A549 (cell line): Measurements from ENCODE around the gene SRP9. TPM values are rescaled to one million over a fixed set of nuclear protein-coding genes. Genes with fewer than 3 reads are reported as not detected.

Experiments
- ATAC-seq, 2 experiments: fragments of 200-7000 bp in 1 of 2; fragments of >200 bp in 1 of 2; cut with Nextera tagmentation in 1 of 2; cut with Tn5 transposase in 1 of 2; 3 replicates each; pipeline versions ENCODE4 v1.8.0 to v1.9.1; 2018 to 2020; ENCODE audit warnings: mild to moderate bottlenecking in 1 of 2, moderate library complexity in 1 of 2
- CTCF ChIA-PET: fragments of 300-600 bp; sonication (Branson Sonifier 250); formaldehyde crosslinking; extraction: SDS; loops from one replicate; lab custom pipeline; 2021; ENCODE audit warnings: antibody characterized with exemption, inconsistent platforms; lab: Yijun Ruan, JAX
- POLR2A ChIA-PET: fragments of 350-600 bp; formaldehyde crosslinking; extraction: SDS; loops from one replicate; lab custom pipeline; 2021; ENCODE audit warnings: antibody characterized with exemption, inconsistent platforms; lab: Yijun Ruan, JAX
- DNase-seq, 2 experiments: peaks; one replicate each; pipeline versions ENCODE4 v3.0.0 to v3.0.0-alpha.2; 2011 to 2016; ENCODE audit warnings: low read depth in 1 of 2, low spot score in 1 of 2
- FAIRE-seq: peaks from 2 replicates; lab custom pipeline; 2011; peaks lifted over from hg19 to GRCh38; lab: Jason Lieb, UNC
- H3K27ac ChIP-seq, 2 experiments: fragments of >200 bp; sonication (Bioruptor Twin); formaldehyde crosslinking; 3 replicates each; pipeline ENCODE4 v1.5.1; 2016 to 2017
- H3K4me1 ChIP-seq: fragments of >200 bp; sonication (Bioruptor Twin); formaldehyde crosslinking; 3 replicates; pipeline ENCODE4 v1.6.1; 2016
- H3K4me2 ChIP-seq: fragments of >200 bp; sonication (Bioruptor Twin); formaldehyde crosslinking; 3 replicates; pipeline ENCODE4 v1.6.1; 2016
- H3K4me3 ChIP-seq: fragments of >200 bp; sonication (Bioruptor Twin); formaldehyde crosslinking; 3 replicates; pipeline ENCODE4 v1.5.1; 2016
- H3K9me3 ChIP-seq: fragments of >200 bp; sonication (Bioruptor Twin); formaldehyde crosslinking; 3 replicates; pipeline ENCODE4 v1.6.1; 2016
- CBX8 ChIP-seq: fragments of 200-600 bp; sonication (generic); IDR thresholded peaks from 2 replicates; pipeline ENCODE4 v1.6.1; 2016
- CTCF ChIP-seq: fragments of >200 bp; sonication (Bioruptor Twin); formaldehyde crosslinking; IDR thresholded peaks from 3 replicates; pipeline ENCODE4 v1.5.1; 2016
- ELK1 ChIP-seq: fragments of 150-350 bp; IDR thresholded peaks from 2 replicates; pipeline ENCODE4 v1.6.1; 2014; ENCODE audit warnings: low read depth, mild to moderate bottlenecking, low read length
- EP300 ChIP-seq, 2 experiments: fragments of >200 bp; sonication (Bioruptor Twin); formaldehyde crosslinking; IDR thresholded peaks; 2 replicates in 1 of 2; 3 replicates in 1 of 2; pipeline ENCODE4 v1.6.1; 2016 to 2017
- FOXS1 ChIP-seq: fragments of 250-450 bp; sonication (Bioruptor Pico); IDR thresholded peaks from 2 replicates; pipeline ENCODE4 v1.5.0; 2020; ENCODE audit warnings: mild to moderate bottlenecking, moderate library complexity
- HDAC2 ChIP-seq: fragments of 200-600 bp; sonication (generic); IDR thresholded peaks from 2 replicates; pipeline ENCODE4 v1.6.1; 2016
- JUN ChIP-seq, 2 experiments: fragments of >200 bp; sonication (Bioruptor Twin); formaldehyde crosslinking; IDR thresholded peaks; 2 replicates in 1 of 2; 3 replicates in 1 of 2; pipeline ENCODE4 v1.6.1; 2016 to 2017
- KDM5A ChIP-seq: fragments of 200-600 bp; sonication (generic); IDR thresholded peaks from 2 replicates; pipeline ENCODE4 v1.6.1; 2016; ENCODE audit warnings: antibody characterized with exemption, mild to moderate bottlenecking
- MAFK ChIP-seq: fragments of 450-650 bp; IDR thresholded peaks from 2 replicates; pipeline ENCODE4 v1.6.1; 2014; ENCODE audit not compliant: partially characterized antibody
- MYC ChIP-seq: IDR thresholded peaks from 2 replicates; pipeline ENCODE4 v1.6.1; 2012; ENCODE audit warnings: mild to moderate bottlenecking, inconsistent platforms, low read length, improper control_type of control experiment, borderline replicate concordance
- NFE2L2 ChIP-seq: fragments of 150-350 bp; conservative IDR thresholded peaks from 2 replicates; pipeline ENCODE4 v1.6.1; 2014; ENCODE audit warnings: low read length
- NPAS2 ChIP-seq: fragments of 250-450 bp; sonication (Bioruptor Pico); IDR thresholded peaks from 2 replicates; pipeline ENCODE4 v1.8.0; 2022; ENCODE audit warnings: mild to moderate bottlenecking, moderate library complexity, borderline replicate concordance
- RAD21 ChIP-seq, 2 experiments: fragments of >200 bp in 1 of 2; sonication (Bioruptor Twin) in 1 of 2; formaldehyde crosslinking in 1 of 2; IDR thresholded peaks in 1 of 2; conservative IDR thresholded peaks in 1 of 2; 2 replicates in 1 of 2; 3 replicates in 1 of 2; pipeline ENCODE4 v1.6.1; 2012 to 2018; ENCODE audit warnings: inconsistent platforms in 1 of 2
- RCOR1 ChIP-seq: fragments of 150-350 bp; IDR thresholded peaks from 2 replicates; pipeline ENCODE4 v1.6.1; 2014; ENCODE audit warnings: antibody characterized with exemption, low read length, low read depth
- RFX5 ChIP-seq: fragments of 450-650 bp; IDR thresholded peaks from 2 replicates; pipeline ENCODE4 v1.7.1; 2014; ENCODE audit warnings: antibody characterized with exemption, mild to moderate bottlenecking, moderate library complexity
- SMC3 ChIP-seq: fragments of >200 bp; sonication (Bioruptor Twin); formaldehyde crosslinking; IDR thresholded peaks from 3 replicates; pipeline ENCODE4 v1.6.1; 2018; ENCODE audit warnings: inconsistent platforms
- SREBF2 ChIP-seq: fragments of 450-650 bp; IDR thresholded peaks from 2 replicates; pipeline ENCODE4 v1.6.1; 2014; ENCODE audit warnings: mild to moderate bottlenecking, moderate library complexity
- ZNF302 ChIP-seq: fragments of 250-450 bp; sonication (Bioruptor Pico); IDR thresholded peaks from 2 replicates; pipeline ENCODE4 v1.9.0; 2021; ENCODE audit warnings: inconsistent platforms, mild to moderate bottlenecking, moderate library complexity
- WGBS: methylation state at CpG from one replicate; pipeline ENCODE4 v1.1.6; 2017; ENCODE audit errors: missing lambda C conversion rate; 5-methylcytosine and 5-hydroxymethylcytosine counted together
- polyA plus RNA-seq, 4 experiments: library from polyadenylated mRNA; depleted of rRNA in 3 of 4; stranded (reverse); fragments of >200 nt; fragmentation: RNase III in 1 of 4; extraction: RNeasy Plus Mini Kit Qiagen cat#74134 plus additional on column Dnase treatment in 1 of 4; gene quantifications; 2 replicates in 3 of 4; 3 replicates in 1 of 4; pipeline ENCODE4 v1.2.3, GENCODE V29; 2011 to 2017
- TF ChIP-seq, protein P1 (sequence below): fragments of 200-600 bp; sonication (generic); IDR thresholded peaks from 2 replicates; pipeline ENCODE4 v1.6.1; 2016; ENCODE audit warnings: antibody characterized with exemption, mild to moderate bottlenecking, moderate library complexity

SRP9 gene
- polyA plus RNA-seq, 2 of the 4 experiments (the other 2 are of a cell fraction): 352 to 629 TPM

- ATAC-seq (peak; percentile 19 to 31; a peak in 3 of 6 replicates), FAIRE-seq (no peak), DNase-seq (peak; percentile 47 to 59)
- Histone ChIP-seq H3K9me3 (no peaks in the 10 kb centered on the region), H3K4me2 (peak overlapping the region; percentile 84), H3K27ac (peak overlapping the region; percentile 93 to 99), H3K4me3 (peak overlapping the region; percentile 86), H3K4me1 (peaks cover 57% of the 10 kb centered on the region)
- no peak for TF ChIP-seq NPAS2 (CRISPR knock-in tag)
- TF ChIP-seq RAD21 (conservative IDR thresholded peaks at IDR 0.05 in 1 of 2, IDR thresholded peaks at IDR 0.05 in 1 of 2): peak; percentile 27 to 42; a peak in 3 of 5 replicates
- TF ChIP-seq SMC3: peak; percentile 29; the same call in 2 of the 3 replicates
- TF ChIP-seq RFX5: no peak
- TF ChIP-seq CTCF: peak; percentile 61
- WGBS: 48% methylated on average over 9 of the region's 10 CpGs
- ChIA-PET POLR2A (interaction anchor here (5.7 kb wide), 1 partner anchor 34 kb away, joined by 58 read pairs; the partner anchor contains the start of gene SRP9), CTCF (interaction anchor here (0.6 to 7.6 kb wide), 27 partner anchors 9 to 333 kb away, joined by 3 to 77 read pairs (median 4); partner anchors contain the start of genes LEFTY1, SRP9 and TMEM63A)
Observed at GRCh38 chr1:225811622-225812487, 34.2 kb downstream of the SRP9 start.

GRCh38 chr1:225812488-225813213 is 35.0 kb downstream of the SRP9 start:
- Histone ChIP-seq H3K9me3 (no peaks in the 10 kb centered on the region), H3K4me3 (no peak overlapping the region), H3K4me2 (peak overlapping the region; percentile 84), H3K27ac (peak overlapping the region; percentile 93 to 99), H3K4me1 (peaks cover 65% of the 10 kb centered on the region)
- no peak for DNase-seq
- WGBS: 73% methylated on average over 8 of the region's 8 CpGs
- POLR2A ChIA-PET: interaction anchor here (0.9 to 5.7 kb wide), 3 partner anchors 34 to 250 kb away, joined by 3 to 58 read pairs (median 4); partner anchors contain the start of genes H3-3A and SRP9
- TF ChIP-seq RCOR1: no peak
- TF ChIP-seq MAFK: no peak
- no peak for TF ChIP-seq ELK1
- TF ChIP-seq MYC: no peak
- no peak for TF ChIP-seq FOXS1 (CRISPR knock-in tag)
- CTCF ChIA-PET: interaction anchor here (0.6 to 7.6 kb wide), 17 partner anchors 10 to 334 kb away, joined by 3 to 77 read pairs (median 5); partner anchors contain the start of genes SRP9 and TMEM63A
- no peak; a peak in 1 of 6 replicates for ATAC-seq
- no peak for FAIRE-seq

DNA sequence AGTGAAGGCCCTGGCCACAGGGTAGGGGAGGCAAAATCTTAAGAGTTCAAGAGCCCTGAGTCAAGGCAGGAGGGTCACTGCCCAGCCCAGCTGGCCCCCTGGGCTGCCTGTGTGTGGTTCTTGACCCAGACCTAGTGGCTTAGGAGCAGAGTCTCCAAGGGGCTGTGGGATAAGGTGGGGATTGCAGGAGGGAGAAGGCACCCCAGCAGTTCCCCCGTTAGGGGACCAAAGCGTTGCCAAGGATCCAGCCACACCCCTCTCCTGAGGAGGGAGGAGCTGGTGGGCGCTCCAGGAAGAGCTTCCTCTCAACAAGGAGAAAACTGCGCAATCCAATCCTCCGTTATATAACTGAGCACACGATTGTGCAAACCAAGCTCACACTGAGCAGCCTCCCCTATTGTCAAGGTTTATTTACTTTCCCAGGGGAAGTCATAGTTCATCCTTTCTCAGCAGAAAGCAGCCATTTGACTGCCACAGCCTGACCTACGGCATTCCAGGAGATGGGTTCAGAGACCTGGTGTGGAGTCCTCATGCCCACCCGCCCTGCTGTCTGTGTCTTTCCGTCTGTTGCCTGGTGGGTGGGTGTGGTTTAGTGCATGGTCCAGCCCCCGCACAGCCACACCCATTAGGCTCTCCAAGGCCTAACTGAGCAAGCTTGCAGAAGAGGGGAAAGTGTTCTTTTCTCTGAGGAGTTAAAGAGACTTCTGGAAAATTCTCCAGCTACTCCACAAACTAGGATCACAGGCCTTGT is 35.8 kb downstream of the SRP9 start:
- peak; percentile 81 to 96 for DNase-seq
- ATAC-seq: peak; percentile 68 to 79
- FAIRE-seq: no peak
- under 1% methylated on average over 10 of the region's 10 CpGs for WGBS
- ChIA-PET POLR2A (interaction anchor here (0.9 to 5.7 kb wide), 5 partner anchors 35 to 249 kb away, joined by 3 to 58 read pairs (median 5); partner anchors contain the start of genes H3-3A, SRP9 and TMEM63A), CTCF (interaction anchor here (0.7 to 7.6 kb wide), 13 partner anchors 9 to 335 kb away, joined by 3 to 77 read pairs (median 5); partner anchors contain the start of genes SRP9 and TMEM63A)
- Histone ChIP-seq H3K4me3 (no peak overlapping the region), H3K27ac (peak overlapping the region; percentile 93 to 99), H3K4me1 (peaks cover 72% of the 10 kb centered on the region), H3K4me2 (peak overlapping the region; percentile 84), H3K9me3 (no peaks in the 10 kb centered on the region)
- TF ChIP-seq SREBF2 (no peak), EP300 (IDR thresholded peaks at IDR 0.05) (peak; percentile 43 to 60; a peak in 2 of 5 replicates), NFE2L2 (no peak), JUN (IDR thresholded peaks at IDR 0.05) (peak; percentile 48 to 84; a peak in 3 of 5 replicates), ELK1 (no peak), KDM5A (no peak), HDAC2 (no peak), MAFK (peak; percentile 60), ZNF302 (no peak), CBX8 (no peak)
- TF ChIP-seq, protein P1, sequence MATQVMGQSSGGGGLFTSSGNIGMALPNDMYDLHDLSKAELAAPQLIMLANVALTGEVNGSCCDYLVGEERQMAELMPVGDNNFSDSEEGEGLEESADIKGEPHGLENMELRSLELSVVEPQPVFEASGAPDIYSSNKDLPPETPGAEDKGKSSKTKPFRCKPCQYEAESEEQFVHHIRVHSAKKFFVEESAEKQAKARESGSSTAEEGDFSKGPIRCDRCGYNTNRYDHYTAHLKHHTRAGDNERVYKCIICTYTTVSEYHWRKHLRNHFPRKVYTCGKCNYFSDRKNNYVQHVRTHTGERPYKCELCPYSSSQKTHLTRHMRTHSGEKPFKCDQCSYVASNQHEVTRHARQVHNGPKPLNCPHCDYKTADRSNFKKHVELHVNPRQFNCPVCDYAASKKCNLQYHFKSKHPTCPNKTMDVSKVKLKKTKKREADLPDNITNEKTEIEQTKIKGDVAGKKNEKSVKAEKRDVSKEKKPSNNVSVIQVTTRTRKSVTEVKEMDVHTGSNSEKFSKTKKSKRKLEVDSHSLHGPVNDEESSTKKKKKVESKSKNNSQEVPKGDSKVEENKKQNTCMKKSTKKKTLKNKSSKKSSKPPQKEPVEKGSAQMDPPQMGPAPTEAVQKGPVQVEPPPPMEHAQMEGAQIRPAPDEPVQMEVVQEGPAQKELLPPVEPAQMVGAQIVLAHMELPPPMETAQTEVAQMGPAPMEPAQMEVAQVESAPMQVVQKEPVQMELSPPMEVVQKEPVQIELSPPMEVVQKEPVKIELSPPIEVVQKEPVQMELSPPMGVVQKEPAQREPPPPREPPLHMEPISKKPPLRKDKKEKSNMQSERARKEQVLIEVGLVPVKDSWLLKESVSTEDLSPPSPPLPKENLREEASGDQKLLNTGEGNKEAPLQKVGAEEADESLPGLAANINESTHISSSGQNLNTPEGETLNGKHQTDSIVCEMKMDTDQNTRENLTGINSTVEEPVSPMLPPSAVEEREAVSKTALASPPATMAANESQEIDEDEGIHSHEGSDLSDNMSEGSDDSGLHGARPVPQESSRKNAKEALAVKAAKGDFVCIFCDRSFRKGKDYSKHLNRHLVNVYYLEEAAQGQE: no peak
